Endodermal cell (in vitro differentiated cells): ENCODE measurements around the gene EXD3. TPM values are rescaled to one million over a fixed set of nuclear protein-coding genes. Genes with fewer than 3 reads are reported as not detected.
"Not testable (repeated sequence)": the region's sequence is repeated elsewhere in the genome, so short reads cannot be mapped to it uniquely, and the experiment has no call there.

Experiments used
- DNase-seq: peaks from one replicate; pipeline ENCODE4 v3.0.0-alpha.2; 2017
- H3K27ac ChIP-seq: 2 replicates; pipeline ENCODE4 v1.5.1; 2013; ENCODE audit warnings: mild to moderate bottlenecking, low read depth, low read length, moderate library complexity
- H3K27me3 ChIP-seq: 2 replicates; pipeline ENCODE4 v1.6.1; 2013; ENCODE audit warnings: mild to moderate bottlenecking, low read length, moderate library complexity; ENCODE audit not compliant: insufficient read depth, control insufficient read depth, poor library complexity, severe bottlenecking
- H3K36me3 ChIP-seq: 2 replicates; pipeline ENCODE4 v1.7.0; 2013; ENCODE audit warnings: mild to moderate bottlenecking, low read length, moderate library complexity; ENCODE audit not compliant: control insufficient read depth, insufficient read depth
- H3K4me1 ChIP-seq: one replicate; pipeline ENCODE4 v1.7.0; 2013; ENCODE audit warnings: low read length; ENCODE audit not compliant: control insufficient read depth, insufficient read depth
- H3K4me3 ChIP-seq: 2 replicates; pipeline ENCODE4 v1.5.1; 2013; ENCODE audit warnings: mild to moderate bottlenecking, low read length, moderate library complexity
- H3K9ac ChIP-seq: 2 replicates; pipeline ENCODE4 v1.6.1; 2013; ENCODE audit warnings: mild to moderate bottlenecking, low read length, moderate library complexity; ENCODE audit not compliant: poor library complexity, severe bottlenecking; ENCODE audit errors: extremely low read depth
- H3K9me3 ChIP-seq: 2 replicates; pipeline ENCODE4 v1.6.1; 2013; ENCODE audit warnings: mild to moderate bottlenecking, low read length, moderate library complexity; ENCODE audit not compliant: control insufficient read depth
- H3K27ac Mint-ChIP-seq: 2 replicates; pipeline ENCODE4 v1.8.0; 2020; ENCODE audit warnings: mixed read lengths
- H3K27me3 Mint-ChIP-seq: 2 replicates; pipeline ENCODE4 v1.8.0; 2021; ENCODE audit warnings: mild to moderate bottlenecking, mixed read lengths; ENCODE audit not compliant: insufficient read depth
- H3K36me3 Mint-ChIP-seq: 2 replicates; pipeline ENCODE4 v1.8.0; 2020; ENCODE audit warnings: low read depth, mixed read lengths
- H3K4me1 Mint-ChIP-seq: 2 replicates; pipeline ENCODE4 v1.8.0; 2020; ENCODE audit warnings: mixed read lengths
- H3K4me3 Mint-ChIP-seq: 2 replicates; pipeline ENCODE4 v1.8.0; 2020; ENCODE audit warnings: mild to moderate bottlenecking, moderate library complexity, mixed read lengths
- H3K9me3 Mint-ChIP-seq: 2 replicates; pipeline ENCODE4 v1.8.0; 2020; ENCODE audit warnings: mild to moderate bottlenecking, mixed read lengths
- WGBS, 2 experiments: methylation state at CpG; one replicate each; pipeline versions ENCODE4 v1.1.5 to v1.1.7; 2013; ENCODE audit warnings: missing lambda C conversion rate in 2 of 2, mixed read lengths in 1 of 2; ENCODE audit not compliant: insufficient coverage in 1 of 2, insufficient read length in 1 of 2; 5-methylcytosine and 5-hydroxymethylcytosine counted together
- total RNA-seq, 2 donors: library from RNA; stranded (reverse); fragmentation: NEBNext Ultra II Directional in 1 of 2; extraction: Animal tissue kit (Norgen Biotek cat#: 25700) in 1 of 2; gene quantifications; 2 replicates in 1 of 2; 3 replicates in 1 of 2; pipeline ENCODE4 v1.2.1, GENCODE V29; 2021
- TF ChIP-seq, protein P1 (sequence below): fragments of 200-600 bp; sonication (generic); conservative IDR thresholded peaks from 2 replicates; pipeline ENCODE4 v1.5.0; 2021; ENCODE audit warnings: antibody characterized with exemption, mild to moderate bottlenecking

Gene EXD3
- total RNA-seq, 2 donors from 2014 or later = 15.5 to 31.0 TPM

DNA sequence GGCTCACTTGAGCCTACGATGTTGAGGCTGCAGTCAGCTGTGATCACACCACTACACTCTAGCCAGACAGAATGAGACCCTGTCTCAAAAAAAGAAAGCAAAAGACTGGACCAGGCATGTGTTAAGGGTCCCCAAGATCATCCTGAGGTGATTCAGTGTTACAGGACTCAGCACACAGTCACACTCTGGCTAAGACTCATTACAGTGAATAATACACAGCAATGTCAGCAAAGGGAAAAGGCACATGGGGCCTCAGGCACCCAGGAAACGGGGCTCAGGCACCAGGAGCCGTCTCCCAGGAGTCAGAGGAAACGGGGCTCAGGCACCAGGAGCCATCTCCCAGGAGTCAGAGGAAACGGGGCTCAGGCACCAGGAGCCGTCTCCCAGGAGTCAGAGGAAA is 81.7 kb downstream of the EXD3 start:
- Mint-ChIP-seq H3K27me3 (peaks cover 14% of the 10 kb centered on the region), H3K27ac (no peak overlapping the region)

DNA sequence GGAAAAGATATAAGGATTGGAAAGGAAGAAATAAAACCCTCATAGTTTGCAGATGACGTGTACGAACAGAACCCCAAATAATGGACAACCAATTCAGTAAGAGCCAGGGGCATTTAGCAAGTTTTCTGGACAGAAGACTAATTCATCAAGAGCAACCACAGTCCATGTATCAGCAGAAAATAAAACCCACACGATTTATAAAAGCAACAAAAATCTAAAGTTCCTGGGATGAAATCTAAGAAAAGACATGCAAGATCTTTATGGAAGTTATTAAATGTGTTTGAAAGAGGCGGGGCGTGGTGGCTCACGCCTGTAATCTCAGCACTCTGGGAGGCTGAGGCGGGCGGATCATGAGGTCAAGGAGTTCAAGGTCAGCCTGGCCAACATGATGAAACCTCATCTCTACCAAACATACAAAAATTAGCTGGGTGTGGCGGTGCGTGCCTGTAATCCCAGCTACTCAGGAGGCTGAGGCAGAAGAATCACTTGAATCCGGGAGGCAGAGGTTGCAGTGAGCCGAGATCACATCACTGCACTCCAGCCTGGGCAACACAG is 83.0 kb downstream of the EXD3 start:
- whole genome bisulfite sequencing, 2 experiments = 82 to 89% methylated on average over 6 to 12 of the region's 12 CpGs

More for the DNA sequence above, 81.7 kb downstream of the EXD3 start:
- TF ChIP-seq, protein P1, sequence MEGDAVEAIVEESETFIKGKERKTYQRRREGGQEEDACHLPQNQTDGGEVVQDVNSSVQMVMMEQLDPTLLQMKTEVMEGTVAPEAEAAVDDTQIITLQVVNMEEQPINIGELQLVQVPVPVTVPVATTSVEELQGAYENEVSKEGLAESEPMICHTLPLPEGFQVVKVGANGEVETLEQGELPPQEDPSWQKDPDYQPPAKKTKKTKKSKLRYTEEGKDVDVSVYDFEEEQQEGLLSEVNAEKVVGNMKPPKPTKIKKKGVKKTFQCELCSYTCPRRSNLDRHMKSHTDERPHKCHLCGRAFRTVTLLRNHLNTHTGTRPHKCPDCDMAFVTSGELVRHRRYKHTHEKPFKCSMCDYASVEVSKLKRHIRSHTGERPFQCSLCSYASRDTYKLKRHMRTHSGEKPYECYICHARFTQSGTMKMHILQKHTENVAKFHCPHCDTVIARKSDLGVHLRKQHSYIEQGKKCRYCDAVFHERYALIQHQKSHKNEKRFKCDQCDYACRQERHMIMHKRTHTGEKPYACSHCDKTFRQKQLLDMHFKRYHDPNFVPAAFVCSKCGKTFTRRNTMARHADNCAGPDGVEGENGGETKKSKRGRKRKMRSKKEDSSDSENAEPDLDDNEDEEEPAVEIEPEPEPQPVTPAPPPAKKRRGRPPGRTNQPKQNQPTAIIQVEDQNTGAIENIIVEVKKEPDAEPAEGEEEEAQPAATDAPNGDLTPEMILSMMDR = no peak
- Histone ChIP-seq H3K36me3 (no peaks in the 10 kb centered on the region), H3K27ac (no peak overlapping the region), H3K27me3 (no peaks in the 10 kb centered on the region), H3K4me1 (no peaks in the 10 kb centered on the region), H3K4me3 (no peak overlapping the region), H3K9ac (no peak overlapping the region), H3K9me3 (peaks cover 15% of the 10 kb centered on the region)
- Mint-ChIP-seq H3K9me3 (peaks cover 64% of the 10 kb centered on the region), H3K4me3 (no peak overlapping the region), H3K36me3 (peaks cover 1% of the 10 kb centered on the region), H3K4me1 (no peaks in the 10 kb centered on the region)
- 40 to 60% methylated on average over 1 to 4 of the region's 6 CpGs for WGBS, 2 experiments
- DNase-seq = no peak

DNA sequence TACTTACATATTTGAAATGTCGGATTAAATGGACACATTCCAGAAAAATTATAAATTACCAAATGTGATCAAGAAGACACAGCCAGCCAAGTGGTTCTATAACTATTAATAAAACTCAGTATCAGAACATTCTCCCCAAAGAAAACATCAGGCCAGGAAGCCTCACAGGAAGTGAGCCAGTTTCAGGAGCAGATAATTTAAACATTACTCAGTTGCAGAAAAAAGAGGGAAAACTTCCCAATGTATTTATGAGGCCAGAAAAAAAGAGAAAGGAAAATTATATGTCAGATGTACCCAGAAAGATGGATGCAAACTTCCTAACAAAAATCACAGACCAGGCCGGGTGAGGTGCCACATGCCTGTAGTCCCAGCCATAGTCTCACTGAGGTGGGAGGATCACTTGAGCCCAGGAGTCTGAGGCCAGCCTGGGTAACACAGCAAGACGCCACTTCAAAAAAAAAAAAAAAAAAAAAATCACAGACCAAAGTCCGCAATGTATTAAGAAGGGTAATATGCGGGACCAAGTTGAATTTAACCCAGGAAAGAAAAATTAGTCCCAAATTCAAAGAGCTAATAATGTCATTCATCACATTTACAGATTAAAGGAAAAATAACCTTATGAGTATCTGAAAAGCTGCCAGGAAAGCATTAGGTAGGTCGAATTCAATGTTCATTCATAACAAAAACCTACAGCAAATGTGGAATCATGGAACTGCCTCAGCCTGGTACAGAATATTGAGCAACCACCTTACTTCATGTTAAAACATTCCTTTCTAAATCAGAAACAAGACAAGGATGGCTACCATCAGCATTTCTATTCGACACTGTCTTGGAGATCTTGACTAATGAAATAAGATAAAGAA is 83.7 kb downstream of the EXD3 start:
- no peak overlapping the region for H3K9ac ChIP-seq
- WGBS, 2 experiments = 58 to 81% methylated on average over 1 to 6 of the region's 7 CpGs
- TF ChIP-seq, protein P1 = no peak
- DNase-seq = no peak
- Mint-ChIP-seq H3K36me3 (peaks cover 1% of the 10 kb centered on the region), H3K27ac (no peak overlapping the region), H3K4me3 (no peak overlapping the region), H3K4me1 (no peaks in the 10 kb centered on the region), H3K9me3 (peaks cover 57% of the 10 kb centered on the region), H3K27me3 (peaks cover 14% of the 10 kb centered on the region)
- H3K4me1 ChIP-seq = no peaks in the 10 kb centered on the region
- H3K4me3 ChIP-seq = no peak overlapping the region
- H3K36me3 ChIP-seq = no peaks in the 10 kb centered on the region
- H3K27ac ChIP-seq = no peak overlapping the region
- H3K27me3 ChIP-seq = no peaks in the 10 kb centered on the region
- peaks cover 14% of the 10 kb centered on the region for H3K9me3 ChIP-seq

More for the DNA sequence above, 83.0 kb downstream of the EXD3 start:
- Mint-ChIP-seq H3K9me3 (peaks cover 63% of the 10 kb centered on the region), H3K27me3 (peaks cover 12% of the 10 kb centered on the region)
- peaks cover 14% of the 10 kb centered on the region for H3K9me3 ChIP-seq
- not testable (repeated sequence) for H3K27ac Mint-ChIP-seq, DNase-seq, H3K4me3 ChIP-seq, H3K4me1 ChIP-seq, H3K9ac ChIP-seq, H3K4me1 Mint-ChIP-seq, H3K36me3 ChIP-seq, H3K27me3 ChIP-seq, H3K36me3 Mint-ChIP-seq, H3K27ac ChIP-seq, H3K4me3 Mint-ChIP-seq
